WTC11 (cell line): ENCODE measurements around the gene NFAT5. TPM values are rescaled to one million over a fixed set of nuclear protein-coding genes. Genes with fewer than 3 reads are reported as not detected.

Source experiments
- ATAC-seq: fragments of 200-7000 bp; cut with Tn5 transposase; 2 replicates; pipeline ENCODE4 v1.10.0; 2021; ENCODE audit warnings: mild to moderate bottlenecking, moderate library complexity
- CTCF ChIA-PET: fragments of 300-600 bp; sonication (Branson Sonifier 250); formaldehyde crosslinking; loops from one replicate; lab custom pipeline; 2021; ENCODE audit warnings: antibody characterized with exemption; lab: Charles Lee
- POLR2A ChIA-PET: fragments of 350-600 bp; sonication (Branson Sonifier 250); formaldehyde crosslinking; loops from one replicate; lab custom pipeline; 2021; ENCODE audit warnings: antibody characterized with exemption; lab: Charles Lee
- DNase-seq: peaks from one replicate; pipeline ENCODE4 v3.0.0; 2021; ENCODE audit warnings: low spot score
- H3K27ac Mint-ChIP-seq: 2 replicates; pipeline ENCODE4 v1.8.0; 2021; ENCODE audit warnings: mixed read lengths
- H3K27me3 Mint-ChIP-seq: 2 replicates; pipeline ENCODE4 v1.8.0; 2021; ENCODE audit warnings: low read depth, mild to moderate bottlenecking, moderate library complexity, mixed read lengths
- H3K36me3 Mint-ChIP-seq: 2 replicates; pipeline ENCODE4 v1.8.0; 2021; ENCODE audit warnings: mixed read lengths
- H3K4me1 Mint-ChIP-seq: 2 replicates; pipeline ENCODE4 v1.8.0; 2022; ENCODE audit warnings: mixed read lengths
- H3K4me3 Mint-ChIP-seq: 2 replicates; pipeline ENCODE4 v1.8.0; 2021; ENCODE audit warnings: mild to moderate bottlenecking, moderate library complexity, mixed read lengths
- H3K9me3 Mint-ChIP-seq: 2 replicates; pipeline ENCODE4 v1.8.0; 2021; ENCODE audit warnings: mixed read lengths
- CREB1 ChIP-seq: sonication (generic); formaldehyde crosslinking; IDR thresholded peaks from 2 replicates; pipeline ENCODE4 v1.8.0; 2023; ENCODE audit warnings: mild to moderate bottlenecking, missing genetic modification reagents
- GABPB1 ChIP-seq: sonication (generic); formaldehyde crosslinking; IDR thresholded peaks from 2 replicates; pipeline ENCODE4 v1.8.1; 2023; ENCODE audit warnings: mild to moderate bottlenecking, missing genetic modification reagents
- GRHL2 ChIP-seq: fragments of 250-450 bp; sonication (Bioruptor Pico); IDR thresholded peaks from 2 replicates; pipeline ENCODE4 v1.8.0; 2022; ENCODE audit warnings: mild to moderate bottlenecking, moderate library complexity; ENCODE audit not compliant: insufficient replicate concordance, severe bottlenecking
- IRF2 ChIP-seq: sonication (generic); formaldehyde crosslinking; IDR thresholded peaks from 2 replicates; pipeline ENCODE4 v1.8.0; 2022; ENCODE audit warnings: low read depth, missing genetic modification reagents, borderline replicate concordance
- NR1H2 ChIP-seq: sonication (generic); formaldehyde crosslinking; IDR thresholded peaks from 2 replicates; pipeline ENCODE4 v1.9.0; 2021; ENCODE audit warnings: mild to moderate bottlenecking, moderate library complexity, missing genetic modification reagents
- NR2C2 ChIP-seq: sonication (generic); formaldehyde crosslinking; IDR thresholded peaks from 2 replicates; pipeline ENCODE4 v1.8.0; 2022; ENCODE audit warnings: mild to moderate bottlenecking, missing genetic modification reagents
- TCF7 ChIP-seq: sonication (generic); formaldehyde crosslinking; IDR thresholded peaks from 2 replicates; pipeline ENCODE4 v1.8.0; 2022; ENCODE audit warnings: mild to moderate bottlenecking, low read depth, missing genetic modification reagents, moderate library complexity
- TEAD4 ChIP-seq: sonication (generic); formaldehyde crosslinking; IDR thresholded peaks from 2 replicates; pipeline ENCODE4 v1.8.0; 2022; ENCODE audit warnings: mild to moderate bottlenecking, missing genetic modification reagents
- USF1 ChIP-seq: sonication (generic); formaldehyde crosslinking; IDR thresholded peaks from 2 replicates; pipeline ENCODE4 v1.8.0; 2022; ENCODE audit warnings: mild to moderate bottlenecking, missing genetic modification reagents
- USF2 ChIP-seq: sonication (generic); formaldehyde crosslinking; IDR thresholded peaks from 2 replicates; pipeline ENCODE4 v1.8.1; 2023; ENCODE audit warnings: mild to moderate bottlenecking, missing genetic modification reagents, moderate library complexity
- ZNF263 ChIP-seq: sonication (generic); formaldehyde crosslinking; IDR thresholded peaks from 2 replicates; pipeline ENCODE4 v1.8.1; 2022; ENCODE audit warnings: low read depth, mild to moderate bottlenecking, moderate library complexity, missing genetic modification reagents
- ZNF396 ChIP-seq: fragments of 250-450 bp; sonication (Bioruptor Pico); IDR thresholded peaks from 2 replicates; pipeline ENCODE4 v1.8.0; 2021; ENCODE audit warnings: mild to moderate bottlenecking, moderate library complexity, borderline replicate concordance
- ZNF532 ChIP-seq: fragments of 250-450 bp; sonication (Bioruptor Pico); IDR thresholded peaks from 2 replicates; pipeline ENCODE4 v1.9.0; 2021; ENCODE audit warnings: mild to moderate bottlenecking, borderline replicate concordance
- total RNA-seq: library from RNA; stranded (reverse); gene quantifications from 3 replicates; pipeline ENCODE4 v1.2.3, GENCODE V29; 2021
- TF ChIP-seq, protein P1 (sequence below): sonication (generic); formaldehyde crosslinking; IDR thresholded peaks from 2 replicates; pipeline ENCODE4 v1.8.1; 2022; ENCODE audit warnings: low read depth, mild to moderate bottlenecking, moderate library complexity, missing genetic modification reagents, borderline replicate concordance
- TF ChIP-seq, protein P2 (sequence below): fragments of 250-450 bp; sonication (Bioruptor Pico); IDR thresholded peaks from 2 replicates; pipeline ENCODE4 v1.9.0; 2021; ENCODE audit warnings: moderate library complexity, mild to moderate bottlenecking, inconsistent platforms, borderline replicate concordance
- TF ChIP-seq, protein P3 (sequence below): sonication (generic); formaldehyde crosslinking; IDR thresholded peaks from 2 replicates; pipeline ENCODE4 v1.8.1; 2023; ENCODE audit warnings: mild to moderate bottlenecking, missing genetic modification reagents
- TF ChIP-seq, protein P4 (sequence below): fragments of 250-450 bp; sonication (Bioruptor Pico); IDR thresholded peaks from 2 replicates; pipeline ENCODE4 v1.8.0; 2021; ENCODE audit warnings: mild to moderate bottlenecking

The NFAT5 gene
- total RNA-seq, 1 experiment from 2014 or later: 23.2 TPM

DNA sequence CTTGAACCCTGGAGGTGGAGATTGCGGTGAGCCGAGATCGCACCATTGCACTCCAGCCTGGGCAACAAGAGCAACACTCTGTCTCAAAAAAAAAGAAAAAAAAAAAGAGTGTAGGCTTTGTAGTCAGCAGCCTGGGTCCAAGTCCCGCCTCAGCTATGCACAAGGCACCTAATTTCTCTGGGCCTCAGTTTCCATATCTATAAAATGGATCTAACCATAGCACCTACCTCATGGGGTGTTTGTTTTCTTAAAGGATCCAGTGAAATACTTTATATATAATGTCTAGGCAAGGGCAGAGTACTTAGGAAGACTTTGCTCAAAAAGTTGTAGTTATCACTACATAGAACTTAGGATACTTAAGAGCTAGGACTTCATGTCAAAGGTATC lies 45.4 kb upstream of the NFAT5 start (continued):
- TF ChIP-seq ZNF532 (CRISPR knock-in tag) (no peak), IRF2 (no peak), USF1 (CRISPR knock-in tag) (no peak), ZNF396 (no peak), GRHL2 (CRISPR knock-in tag) (no peak), TCF7 (no peak), TEAD4 (CRISPR knock-in tag) (no peak), ZNF263 (no peak), CREB1 (CRISPR knock-in tag) (no peak)
- TF ChIP-seq, protein P1, sequence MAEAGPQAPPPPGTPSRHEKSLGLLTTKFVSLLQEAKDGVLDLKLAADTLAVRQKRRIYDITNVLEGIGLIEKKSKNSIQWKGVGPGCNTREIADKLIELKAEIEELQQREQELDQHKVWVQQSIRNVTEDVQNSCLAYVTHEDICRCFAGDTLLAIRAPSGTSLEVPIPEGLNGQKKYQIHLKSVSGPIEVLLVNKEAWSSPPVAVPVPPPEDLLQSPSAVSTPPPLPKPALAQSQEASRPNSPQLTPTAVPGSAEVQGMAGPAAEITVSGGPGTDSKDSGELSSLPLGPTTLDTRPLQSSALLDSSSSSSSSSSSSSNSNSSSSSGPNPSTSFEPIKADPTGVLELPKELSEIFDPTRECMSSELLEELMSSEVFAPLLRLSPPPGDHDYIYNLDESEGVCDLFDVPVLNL (CRISPR knock-in tag): no peak

DNA sequence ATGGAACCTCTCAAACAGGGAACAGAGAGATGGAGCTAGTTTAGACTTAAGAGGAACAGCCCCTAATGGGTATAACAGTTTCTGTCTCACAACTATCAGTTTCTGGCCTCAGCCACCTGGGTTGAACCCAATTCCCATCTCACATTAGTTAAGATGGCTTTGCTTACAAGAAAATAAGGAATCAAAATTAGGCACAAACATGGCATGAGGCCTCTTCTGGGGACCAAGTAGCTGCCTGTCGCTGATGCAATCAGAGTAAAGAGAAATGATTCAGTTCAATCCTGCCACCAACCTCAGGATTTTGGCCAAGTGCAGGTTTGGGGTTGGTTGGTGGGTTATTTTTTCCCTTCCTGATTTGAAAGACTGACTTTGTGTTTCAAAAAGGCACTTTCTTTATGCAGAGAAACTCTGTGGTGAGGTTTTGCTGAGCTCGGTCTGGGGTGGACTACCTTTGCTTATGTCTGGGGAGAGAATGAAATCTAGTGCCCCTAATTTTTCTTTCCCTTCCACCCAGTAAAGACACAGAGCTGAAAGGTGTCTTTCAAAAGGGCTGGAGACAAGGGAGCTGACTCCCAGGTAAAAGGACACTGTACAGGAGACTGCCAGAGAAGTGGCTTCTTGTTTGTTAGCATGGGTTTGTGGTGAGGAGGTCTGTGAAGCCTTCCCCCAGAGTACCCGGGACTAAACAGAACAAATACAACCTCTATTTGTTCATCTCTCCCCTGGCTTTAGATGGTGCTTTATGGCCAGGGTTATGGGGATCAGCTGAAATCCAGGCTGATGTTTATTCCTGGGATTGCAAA lies 44.8 kb upstream of the NFAT5 start:
- ChIA-PET CTCF (no interaction called here), POLR2A (no interaction called here)

More for the DNA sequence above, 44.8 kb upstream of the NFAT5 start:
- Mint-ChIP-seq H3K36me3 (0 out of 2 replicates have a peak, but pooled peaks cover 2% of the 10 kb centered on the region), H3K27ac (no peak overlapping the region), H3K9me3 (peaks cover 12% of the 10 kb centered on the region), H3K27me3 (peaks cover 2% of the 10 kb centered on the region), H3K4me1 (peaks cover 8% of the 10 kb centered on the region), H3K4me3 (no peak overlapping the region)
- TF ChIP-seq, protein P2, sequence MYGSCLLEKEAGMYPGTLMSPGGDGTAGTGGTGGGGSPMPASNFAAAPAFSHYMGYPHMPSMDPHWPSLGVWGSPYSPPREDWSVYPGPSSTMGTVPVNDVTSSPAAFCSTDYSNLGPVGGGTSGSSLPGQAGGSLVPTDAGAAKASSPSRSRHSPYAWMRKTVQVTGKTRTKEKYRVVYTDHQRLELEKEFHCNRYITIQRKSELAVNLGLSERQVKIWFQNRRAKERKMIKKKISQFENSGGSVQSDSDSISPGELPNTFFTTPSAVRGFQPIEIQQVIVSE (CRISPR knock-in tag): no peak
- TF ChIP-seq GABPB1: peak; percentile 95
- TF ChIP-seq, protein P3, sequence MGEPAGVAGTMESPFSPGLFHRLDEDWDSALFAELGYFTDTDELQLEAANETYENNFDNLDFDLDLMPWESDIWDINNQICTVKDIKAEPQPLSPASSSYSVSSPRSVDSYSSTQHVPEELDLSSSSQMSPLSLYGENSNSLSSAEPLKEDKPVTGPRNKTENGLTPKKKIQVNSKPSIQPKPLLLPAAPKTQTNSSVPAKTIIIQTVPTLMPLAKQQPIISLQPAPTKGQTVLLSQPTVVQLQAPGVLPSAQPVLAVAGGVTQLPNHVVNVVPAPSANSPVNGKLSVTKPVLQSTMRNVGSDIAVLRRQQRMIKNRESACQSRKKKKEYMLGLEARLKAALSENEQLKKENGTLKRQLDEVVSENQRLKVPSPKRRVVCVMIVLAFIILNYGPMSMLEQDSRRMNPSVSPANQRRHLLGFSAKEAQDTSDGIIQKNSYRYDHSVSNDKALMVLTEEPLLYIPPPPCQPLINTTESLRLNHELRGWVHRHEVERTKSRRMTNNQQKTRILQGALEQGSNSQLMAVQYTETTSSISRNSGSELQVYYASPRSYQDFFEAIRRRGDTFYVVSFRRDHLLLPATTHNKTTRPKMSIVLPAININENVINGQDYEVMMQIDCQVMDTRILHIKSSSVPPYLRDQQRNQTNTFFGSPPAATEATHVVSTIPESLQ (CRISPR knock-in tag): no peak
- no peak for TF ChIP-seq NR1H2 (CRISPR knock-in tag)
- no peak for TF ChIP-seq USF2 (CRISPR knock-in tag)
- TF ChIP-seq, protein P4, sequence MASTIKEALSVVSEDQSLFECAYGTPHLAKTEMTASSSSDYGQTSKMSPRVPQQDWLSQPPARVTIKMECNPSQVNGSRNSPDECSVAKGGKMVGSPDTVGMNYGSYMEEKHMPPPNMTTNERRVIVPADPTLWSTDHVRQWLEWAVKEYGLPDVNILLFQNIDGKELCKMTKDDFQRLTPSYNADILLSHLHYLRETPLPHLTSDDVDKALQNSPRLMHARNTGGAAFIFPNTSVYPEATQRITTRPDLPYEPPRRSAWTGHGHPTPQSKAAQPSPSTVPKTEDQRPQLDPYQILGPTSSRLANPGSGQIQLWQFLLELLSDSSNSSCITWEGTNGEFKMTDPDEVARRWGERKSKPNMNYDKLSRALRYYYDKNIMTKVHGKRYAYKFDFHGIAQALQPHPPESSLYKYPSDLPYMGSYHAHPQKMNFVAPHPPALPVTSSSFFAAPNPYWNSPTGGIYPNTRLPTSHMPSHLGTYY (CRISPR knock-in tag): no peak
- TF ChIP-seq IRF2: no peak
- no peak for TF ChIP-seq CREB1 (CRISPR knock-in tag)
- TF ChIP-seq NR2C2 (CRISPR knock-in tag): no peak
- DNase-seq (no peak), ATAC-seq (no peak)
